H9 (cell line): Measurements from ENCODE around the gene SLC13A5. TPM values are rescaled to one million over a fixed set of nuclear protein-coding genes. Genes with fewer than 3 reads are reported as not detected.

Experiments
- DNase-seq: peaks from one replicate; pipeline ENCODE4 v3.0.0-alpha.2; 2017
- H2AFZ ChIP-seq: one replicate; pipeline ENCODE4 v1.6.1; 2013; ENCODE audit warnings: mild to moderate bottlenecking, low read length, control low read depth, moderate library complexity
- H2AK5ac ChIP-seq: 2 replicates; pipeline ENCODE4 v1.6.1; 2013; ENCODE audit warnings: low read length, control low read depth, mixed read lengths; ENCODE audit not compliant: insufficient read length
- H2BK120ac ChIP-seq: one replicate; pipeline ENCODE4 v1.6.1; 2013; ENCODE audit warnings: low read depth, mild to moderate bottlenecking, low read length, control low read depth, inconsistent platforms; ENCODE audit not compliant: poor library complexity, severe bottlenecking
- H2BK12ac ChIP-seq: 2 replicates; pipeline ENCODE4 v1.6.1; 2013; ENCODE audit warnings: low read length, control low read depth, mixed read lengths, low read depth; ENCODE audit not compliant: insufficient read length
- H2BK15ac ChIP-seq: 2 replicates; pipeline ENCODE4 v1.6.1; 2013; ENCODE audit warnings: low read depth, low read length, control low read depth
- H2BK20ac ChIP-seq: one replicate; pipeline ENCODE4 v1.6.1; 2013; ENCODE audit warnings: low read depth, mild to moderate bottlenecking, low read length, control low read depth, inconsistent platforms; ENCODE audit not compliant: poor library complexity, severe bottlenecking
- H2BK5ac ChIP-seq: 2 replicates; pipeline ENCODE4 v1.6.1; 2013; ENCODE audit warnings: low read length, control low read depth, mixed read lengths; ENCODE audit not compliant: insufficient read length
- H3K14ac ChIP-seq: 2 replicates; pipeline ENCODE4 v1.6.1; 2013; ENCODE audit warnings: low read length, control low read depth; ENCODE audit not compliant: insufficient read depth
- H3K18ac ChIP-seq: 2 replicates; pipeline ENCODE4 v1.6.1; 2013; ENCODE audit warnings: low read depth, mild to moderate bottlenecking, mixed read lengths, low read length, control low read depth; ENCODE audit not compliant: insufficient read length
- H3K23ac ChIP-seq: 2 replicates; pipeline ENCODE4 v1.6.1; 2013; ENCODE audit warnings: low read length, control low read depth, mixed read lengths, low read depth; ENCODE audit not compliant: insufficient read length
- H3K23me2 ChIP-seq: 2 replicates; pipeline ENCODE4 v1.6.1; 2013; ENCODE audit warnings: low read depth, mild to moderate bottlenecking, mixed read lengths, low read length, control low read depth; ENCODE audit not compliant: insufficient read length, poor library complexity, severe bottlenecking
- H3K27ac ChIP-seq: 2 replicates; pipeline ENCODE4 v1.5.1; 2013; ENCODE audit warnings: low read length, control low read depth, mixed read lengths, low read depth; ENCODE audit not compliant: insufficient read length
- H3K27me3 ChIP-seq: 2 replicates; pipeline ENCODE4 v1.6.1; 2013; ENCODE audit warnings: low read length, control low read depth, inconsistent platforms; ENCODE audit not compliant: insufficient read depth
- H3K4ac ChIP-seq: 2 replicates; pipeline ENCODE4 v1.6.1; 2013; ENCODE audit warnings: low read depth, mild to moderate bottlenecking, control low read depth, inconsistent platforms, low read length, moderate library complexity
- H3K4me1 ChIP-seq: 2 replicates; pipeline ENCODE4 v1.6.1; 2013; ENCODE audit warnings: low read length, control low read depth, inconsistent platforms; ENCODE audit not compliant: insufficient read depth
- H3K4me2 ChIP-seq: 2 replicates; pipeline ENCODE4 v1.6.1; 2013; ENCODE audit warnings: low read length, control low read depth, mixed read lengths; ENCODE audit not compliant: insufficient read length, insufficient read depth
- H3K56ac ChIP-seq: 2 replicates; pipeline ENCODE4 v1.6.1; 2013; ENCODE audit warnings: low read depth, mild to moderate bottlenecking, mixed read lengths, low read length, control low read depth; ENCODE audit not compliant: insufficient read length
- H3K79me1 ChIP-seq: 2 replicates; pipeline ENCODE4 v1.6.1; 2013; ENCODE audit warnings: low read depth, mild to moderate bottlenecking, moderate library complexity, low read length, control low read depth, inconsistent platforms; ENCODE audit not compliant: insufficient read depth, poor library complexity, severe bottlenecking
- H3K79me2 ChIP-seq: 2 replicates; pipeline ENCODE4 v1.6.1; 2013; ENCODE audit warnings: low read length, control low read depth, inconsistent platforms; ENCODE audit not compliant: insufficient read depth
- H3K9ac ChIP-seq: 2 replicates; pipeline ENCODE4 v1.6.1; 2013; ENCODE audit warnings: low read length, control low read depth, mixed read lengths; ENCODE audit not compliant: insufficient read length; ENCODE audit errors: extremely low read depth
- H3K9me3 ChIP-seq: one replicate; pipeline ENCODE4 v1.6.1; 2013; ENCODE audit warnings: low read depth, low read length, inconsistent platforms; ENCODE audit not compliant: control insufficient read depth
- H3T11ph ChIP-seq: one replicate; pipeline ENCODE4 v1.6.1; 2013; ENCODE audit warnings: mild to moderate bottlenecking, low read length, control low read depth, inconsistent platforms
- H4K20me1 ChIP-seq: one replicate; pipeline ENCODE4 v1.6.1; 2013; ENCODE audit not compliant: control insufficient read depth, insufficient read length, insufficient read depth
- H4K5ac ChIP-seq: 2 replicates; pipeline ENCODE4 v1.6.1; 2013; ENCODE audit warnings: low read depth, mild to moderate bottlenecking, mixed read lengths, low read length, control low read depth; ENCODE audit not compliant: insufficient read length
- H4K8ac ChIP-seq: replicated peaks from 2 replicates; pipeline ENCODE4 v1.6.1; 2013; ENCODE audit warnings: low read length, control low read depth, mixed read lengths, low read depth; ENCODE audit not compliant: insufficient read length
- H4K91ac ChIP-seq: 2 replicates; pipeline ENCODE4 v1.6.1; 2013; ENCODE audit warnings: low read depth, mild to moderate bottlenecking, moderate library complexity, mixed read lengths, low read length, control low read depth; ENCODE audit not compliant: insufficient read length
- H3K27ac Mint-ChIP-seq, 3 experiments: 2 replicates in 2 of 3; 3 replicates in 1 of 3; pipeline ENCODE4 v1.8.0; 2020 to 2021; ENCODE audit warnings: mixed read lengths in 3 of 3, mild to moderate bottlenecking in 1 of 3, moderate library complexity in 1 of 3
- H3K27me3 Mint-ChIP-seq: 2 replicates; pipeline ENCODE4 v1.8.0; 2021; ENCODE audit warnings: low read depth, mild to moderate bottlenecking, moderate library complexity, mixed read lengths
- H3K36me3 Mint-ChIP-seq, 3 experiments: 2 replicates in 2 of 3; 3 replicates in 1 of 3; pipeline ENCODE4 v1.8.0; 2020 to 2021; ENCODE audit warnings: low read depth in 3 of 3, mixed read lengths in 3 of 3; ENCODE audit not compliant: insufficient read depth in 1 of 3
- H3K4me1 Mint-ChIP-seq, 2 experiments: 2 replicates each; pipeline ENCODE4 v1.8.0; 2020; ENCODE audit warnings: mixed read lengths in 2 of 2
- H3K4me3 Mint-ChIP-seq, 2 experiments: 2 replicates in 1 of 2; 3 replicates in 1 of 2; pipeline ENCODE4 v1.8.0; 2020 to 2021; ENCODE audit warnings: mild to moderate bottlenecking in 2 of 2, mixed read lengths in 2 of 2, moderate library complexity in 1 of 2
- H3K9me3 Mint-ChIP-seq, 2 experiments: 2 replicates in 1 of 2; 3 replicates in 1 of 2; pipeline ENCODE4 v1.8.0; 2020; ENCODE audit warnings: mild to moderate bottlenecking in 2 of 2, mixed read lengths in 2 of 2, moderate library complexity in 1 of 2
- WGBS: extraction: QIAGEN DNeasy Blood & Tissue Kit; methylation state at CpG from one replicate; pipeline ENCODE4 v1.1.7; 2013; ENCODE audit warnings: missing lambda C conversion rate, low lambda C conversion rate, mixed read lengths; ENCODE audit not compliant: insufficient read length; ENCODE audit errors: extremely low coverage; 5-methylcytosine and 5-hydroxymethylcytosine counted together
- total RNA-seq: library from RNA; stranded (reverse); gene quantifications from 2 replicates; pipeline ENCODE4 v1.2.1, GENCODE V29; 2021
- TF ChIP-seq, protein P1 (sequence below): fragments of 200-600 bp; sonication (generic); conservative IDR thresholded peaks from 3 replicates; pipeline ENCODE4 v1.8.0; 2021; ENCODE audit warnings: antibody characterized with exemption, mild to moderate bottlenecking

Gene SLC13A5
- total RNA-seq, 1 experiment from 2014 or later: 1.6 TPM

DNA sequence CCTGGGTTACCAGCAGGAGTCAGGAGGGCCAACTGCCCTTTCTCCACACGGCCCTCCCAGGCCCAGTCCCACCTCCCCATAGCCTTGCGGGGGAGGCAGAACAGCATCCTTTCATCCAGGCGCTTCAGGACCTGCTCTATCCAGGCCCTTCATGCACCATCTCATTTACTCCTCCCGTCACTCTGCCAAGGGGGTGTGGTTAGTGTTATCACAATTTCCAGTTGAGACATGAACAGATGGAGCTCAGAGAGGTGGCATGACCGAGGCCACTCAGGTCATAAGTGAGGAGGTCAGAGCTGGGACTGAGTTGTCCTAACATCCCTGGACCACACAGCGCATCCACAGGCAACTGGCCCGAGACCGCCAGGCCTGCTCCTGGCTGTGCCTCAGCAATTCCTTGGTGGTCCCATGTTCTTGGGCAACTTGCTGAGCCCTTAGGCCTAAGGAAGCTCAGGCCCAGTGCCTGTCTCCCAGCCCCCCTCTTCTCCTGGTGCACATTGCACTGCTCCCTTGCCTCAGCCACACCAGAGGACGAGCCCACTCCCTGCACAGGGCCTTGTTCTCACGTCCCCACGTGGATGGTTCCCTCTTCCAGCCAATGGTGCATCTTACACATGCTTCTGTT is 37.9 kb downstream of the SLC13A5 start:
- H3K27ac ChIP-seq: no peak overlapping the region
- DNase-seq: no peak
- Mint-ChIP-seq H3K4me1 (peaks cover 2 to 5% of the 10 kb centered on the region in 2 experiments; a peak in 2 of 4 replicates), H3K27ac (no peak overlapping the region), H3K9me3 (no peaks in the 10 kb centered on the region), H3K4me3 (no peak overlapping the region), H3K36me3 (no peaks in the 10 kb centered on the region; a peak in 1 of 7 replicates), H3K27me3 (peaks cover 2% of the 10 kb centered on the region; the same call in 1 of the 2 replicates)
- no peak overlapping the region for H3K9ac ChIP-seq
- no peaks in the 10 kb centered on the region for H3K4me1 ChIP-seq
- no peaks in the 10 kb centered on the region for H3K79me1 ChIP-seq
- no CpG with 5 or more reads among the region's 11 CpGs for WGBS
- no peak overlapping the region for H3K14ac ChIP-seq
- no peaks in the 10 kb centered on the region; the same call in 1 of the 2 replicates for H3K27me3 ChIP-seq
- H3K4ac ChIP-seq: no peak overlapping the region
- no peak overlapping the region for H3K23ac ChIP-seq
- no peaks in the 10 kb centered on the region for H4K20me1 ChIP-seq
- no peak overlapping the region for H4K8ac ChIP-seq
- H3T11ph ChIP-seq: no peak overlapping the region
- H2BK20ac ChIP-seq: no peak overlapping the region
- H3K23me2 ChIP-seq: no peaks in the 10 kb centered on the region
- no peak overlapping the region for H3K4me2 ChIP-seq
- no peak overlapping the region for H3K18ac ChIP-seq
- H4K91ac ChIP-seq: no peak overlapping the region
- TF ChIP-seq, protein P1, sequence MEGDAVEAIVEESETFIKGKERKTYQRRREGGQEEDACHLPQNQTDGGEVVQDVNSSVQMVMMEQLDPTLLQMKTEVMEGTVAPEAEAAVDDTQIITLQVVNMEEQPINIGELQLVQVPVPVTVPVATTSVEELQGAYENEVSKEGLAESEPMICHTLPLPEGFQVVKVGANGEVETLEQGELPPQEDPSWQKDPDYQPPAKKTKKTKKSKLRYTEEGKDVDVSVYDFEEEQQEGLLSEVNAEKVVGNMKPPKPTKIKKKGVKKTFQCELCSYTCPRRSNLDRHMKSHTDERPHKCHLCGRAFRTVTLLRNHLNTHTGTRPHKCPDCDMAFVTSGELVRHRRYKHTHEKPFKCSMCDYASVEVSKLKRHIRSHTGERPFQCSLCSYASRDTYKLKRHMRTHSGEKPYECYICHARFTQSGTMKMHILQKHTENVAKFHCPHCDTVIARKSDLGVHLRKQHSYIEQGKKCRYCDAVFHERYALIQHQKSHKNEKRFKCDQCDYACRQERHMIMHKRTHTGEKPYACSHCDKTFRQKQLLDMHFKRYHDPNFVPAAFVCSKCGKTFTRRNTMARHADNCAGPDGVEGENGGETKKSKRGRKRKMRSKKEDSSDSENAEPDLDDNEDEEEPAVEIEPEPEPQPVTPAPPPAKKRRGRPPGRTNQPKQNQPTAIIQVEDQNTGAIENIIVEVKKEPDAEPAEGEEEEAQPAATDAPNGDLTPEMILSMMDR: no peak
- H3K79me2 ChIP-seq: no peaks in the 10 kb centered on the region
- H2AK5ac ChIP-seq: no peak overlapping the region
- H2BK120ac ChIP-seq: no peak overlapping the region
- no peaks in the 10 kb centered on the region for H3K9me3 ChIP-seq
- H2AFZ ChIP-seq: no peak overlapping the region
- no peak overlapping the region for H2BK15ac ChIP-seq
- H2BK12ac ChIP-seq: no peak overlapping the region
- H3K56ac ChIP-seq: no peak overlapping the region
- no peak overlapping the region for H2BK5ac ChIP-seq
- no peak overlapping the region for H4K5ac ChIP-seq
